SU-DHL-6 (cell line): ENCODE measurements around the gene FBP1.
"Not testable (repeated sequence)": the region's sequence is repeated elsewhere in the genome, so short reads cannot be mapped to it uniquely, and the experiment has no call there.

Experiments used
- H2AFZ ChIP-seq: fragments of 200-600 bp; sonication (generic); 2 replicates; pipeline ENCODE4 v1.6.1; 2014; ENCODE audit warnings: low read depth, mild to moderate bottlenecking, moderate library complexity, mixed read lengths, antibody characterized with exemption, low read length; ENCODE audit not compliant: severe bottlenecking
- H3F3A ChIP-seq: fragments of 200-600 bp; shearing (Covaris generic); 2 replicates; pipeline ENCODE4 v1.6.0; 2016; ENCODE audit warnings: antibody characterized with exemption, mild to moderate bottlenecking; ENCODE audit not compliant: insufficient read depth
- H3K27ac ChIP-seq: fragments of 200-600 bp; sonication (generic); 2 replicates; pipeline ENCODE4 v1.5.1; 2016; ENCODE audit warnings: low read depth, mild to moderate bottlenecking, low read length, moderate library complexity, mixed read lengths
- H3K27me3 ChIP-seq: fragments of 200-600 bp; sonication (generic), shearing (Covaris generic); 2 replicates; pipeline ENCODE4 v1.6.0; 2014; ENCODE audit warnings: mild to moderate bottlenecking, low read length
- H3K36me3 ChIP-seq: fragments of 200-600 bp; sonication (generic); 2 replicates; pipeline ENCODE4 v1.6.1; 2014; ENCODE audit warnings: mild to moderate bottlenecking, low read length, mixed read lengths
- H3K4me2 ChIP-seq: fragments of 300-600, 200-600 bp; shearing (Covaris generic), sonication (generic); 2 replicates; pipeline ENCODE4 v1.6.0; 2014; ENCODE audit warnings: low read length, low read depth, mild to moderate bottlenecking; ENCODE audit not compliant: poor library complexity, severe bottlenecking
- H3K4me3 ChIP-seq: fragments of 200-600 bp; sonication (generic); 2 replicates; pipeline ENCODE4 v1.5.1; 2014; ENCODE audit warnings: antibody characterized with exemption, low read length, mild to moderate bottlenecking, mixed read lengths; ENCODE audit not compliant: insufficient read depth, poor library complexity, severe bottlenecking
- H3K79me2 ChIP-seq: fragments of 200-600 bp; sonication (generic); 2 replicates; pipeline ENCODE4 v1.6.1; 2014; ENCODE audit warnings: mild to moderate bottlenecking, low read length, moderate library complexity; ENCODE audit not compliant: insufficient read depth
- H3K9ac ChIP-seq: fragments of 200-600 bp; sonication (generic); 2 replicates; pipeline ENCODE4 v1.7.0; 2014; ENCODE audit warnings: mild to moderate bottlenecking, low read length
- H3K9me2 ChIP-seq: fragments of 200-600 bp; sonication (generic); replicated peaks from 2 replicates; pipeline ENCODE4 v1.6.1; 2014; ENCODE audit warnings: low read length; ENCODE audit not compliant: insufficient read depth
- H3K9me3 ChIP-seq: fragments of 200-600 bp; sonication (generic); 2 replicates; pipeline ENCODE4 v1.6.1; 2014; ENCODE audit warnings: low read length, mixed read lengths; ENCODE audit not compliant: insufficient read depth
- H4K20me1 ChIP-seq: fragments of 200-600 bp; sonication (generic); 2 replicates; pipeline ENCODE4 v1.6.1; 2014; ENCODE audit warnings: low read depth, mild to moderate bottlenecking, antibody characterized with exemption, low read length, moderate library complexity, mixed read lengths
- EZH2phosphoT487 ChIP-seq: fragments of 200-600 bp; sonication (generic), shearing (Covaris generic); conservative IDR thresholded peaks from 2 replicates; pipeline ENCODE4 v1.6.1; 2018; ENCODE audit warnings: mild to moderate bottlenecking, antibody characterized with exemption, low read length, moderate library complexity, mixed read lengths
- TF ChIP-seq, protein P1 (sequence below): fragments of 200-600 bp; sonication (generic); IDR thresholded peaks from one replicate; pipeline ENCODE4 v1.5.1; 2017; ENCODE audit warnings: antibody characterized with exemption, mild to moderate bottlenecking, low read length, moderate library complexity; ENCODE audit not compliant: insufficient read depth, poor library complexity, severe bottlenecking

FBP1 gene

DNA sequence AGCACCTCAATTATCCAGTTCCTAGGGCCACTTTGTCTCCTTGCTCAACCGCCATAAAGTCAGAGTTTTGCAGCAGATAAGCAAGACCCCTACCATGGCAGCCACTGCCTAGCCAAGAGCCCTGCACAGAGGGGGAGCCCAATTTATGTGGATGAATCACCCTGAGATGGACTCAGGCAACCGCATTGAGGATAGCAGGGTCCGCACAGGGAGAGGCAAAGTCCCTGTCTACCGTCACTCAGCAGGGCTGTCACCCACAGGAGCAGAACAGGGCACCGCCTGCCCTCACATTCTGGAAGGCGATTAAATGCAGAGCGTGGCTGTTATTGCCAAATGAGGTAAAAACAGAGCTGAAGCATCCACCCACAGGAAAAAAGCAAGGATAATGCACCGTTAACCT is 47.4 kb downstream of the FBP1 start:
- H3K9ac ChIP-seq = no peak overlapping the region
- no peaks in the 10 kb centered on the region for H3F3A ChIP-seq
- H2AFZ ChIP-seq = no peak overlapping the region
- H3K36me3 ChIP-seq = no peaks in the 10 kb centered on the region
- H3K4me3 ChIP-seq = no peak overlapping the region
- no peak overlapping the region for H3K4me2 ChIP-seq
- H4K20me1 ChIP-seq = no peaks in the 10 kb centered on the region
- no peaks in the 10 kb centered on the region for H3K79me2 ChIP-seq
- H3K27me3 ChIP-seq = no peaks in the 10 kb centered on the region
- no peak overlapping the region for H3K27ac ChIP-seq
- no peaks in the 10 kb centered on the region for H3K9me2 ChIP-seq
- H3K9me3 ChIP-seq = no peaks in the 10 kb centered on the region
- no peak for TF ChIP-seq EZH2phosphoT487

DNA sequence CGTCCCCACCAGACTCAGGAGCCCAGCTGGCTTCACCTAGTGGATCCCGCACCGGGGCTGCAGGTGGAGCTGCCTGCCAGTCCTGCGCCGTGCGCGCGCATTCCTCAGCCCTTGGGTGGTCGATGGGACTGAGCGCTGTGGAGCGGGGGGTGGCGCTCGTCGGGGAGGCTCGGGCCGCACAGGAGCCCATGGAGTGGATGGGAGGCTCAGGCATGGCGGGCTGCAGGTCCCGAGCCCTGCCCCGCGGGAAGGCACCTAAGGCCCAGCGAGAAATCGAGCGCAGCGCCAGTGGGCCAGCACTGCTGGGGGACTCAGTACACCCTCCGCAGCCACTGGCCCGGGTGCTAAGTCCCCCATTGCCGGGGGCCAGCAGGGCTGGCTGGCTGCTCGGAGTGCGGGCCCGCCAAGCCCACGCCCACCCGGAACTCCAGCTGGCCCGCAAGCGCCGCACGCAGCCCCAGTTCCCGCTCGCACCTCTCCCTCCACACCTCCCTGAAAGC is 48.2 kb downstream of the FBP1 start:
- not testable (repeated sequence) for H3K9ac ChIP-seq, H3K27me3 ChIP-seq, H2AFZ ChIP-seq, H3K9me3 ChIP-seq, H3K4me2 ChIP-seq, H3K27ac ChIP-seq, H3F3A ChIP-seq, H3K36me3 ChIP-seq, H3K9me2 ChIP-seq, H4K20me1 ChIP-seq, H3K4me3 ChIP-seq, H3K79me2 ChIP-seq

- H3K36me3 ChIP-seq = no peaks in the 10 kb centered on the region
- H3K27ac ChIP-seq = no peak overlapping the region
- H4K20me1 ChIP-seq = no peaks in the 10 kb centered on the region
- H3K79me2 ChIP-seq = no peaks in the 10 kb centered on the region
- no peaks in the 10 kb centered on the region for H3K9me2 ChIP-seq
- no peak overlapping the region for H2AFZ ChIP-seq
- no peak overlapping the region for H3K4me3 ChIP-seq
- no peaks in the 10 kb centered on the region for H3K27me3 ChIP-seq
- H3K9me3 ChIP-seq = no peaks in the 10 kb centered on the region
- no peak overlapping the region for H3K4me2 ChIP-seq
- H3K9ac ChIP-seq = no peak overlapping the region
- no peaks in the 10 kb centered on the region for H3F3A ChIP-seq
- no peak for TF ChIP-seq EZH2phosphoT487
- TF ChIP-seq, protein P1, sequence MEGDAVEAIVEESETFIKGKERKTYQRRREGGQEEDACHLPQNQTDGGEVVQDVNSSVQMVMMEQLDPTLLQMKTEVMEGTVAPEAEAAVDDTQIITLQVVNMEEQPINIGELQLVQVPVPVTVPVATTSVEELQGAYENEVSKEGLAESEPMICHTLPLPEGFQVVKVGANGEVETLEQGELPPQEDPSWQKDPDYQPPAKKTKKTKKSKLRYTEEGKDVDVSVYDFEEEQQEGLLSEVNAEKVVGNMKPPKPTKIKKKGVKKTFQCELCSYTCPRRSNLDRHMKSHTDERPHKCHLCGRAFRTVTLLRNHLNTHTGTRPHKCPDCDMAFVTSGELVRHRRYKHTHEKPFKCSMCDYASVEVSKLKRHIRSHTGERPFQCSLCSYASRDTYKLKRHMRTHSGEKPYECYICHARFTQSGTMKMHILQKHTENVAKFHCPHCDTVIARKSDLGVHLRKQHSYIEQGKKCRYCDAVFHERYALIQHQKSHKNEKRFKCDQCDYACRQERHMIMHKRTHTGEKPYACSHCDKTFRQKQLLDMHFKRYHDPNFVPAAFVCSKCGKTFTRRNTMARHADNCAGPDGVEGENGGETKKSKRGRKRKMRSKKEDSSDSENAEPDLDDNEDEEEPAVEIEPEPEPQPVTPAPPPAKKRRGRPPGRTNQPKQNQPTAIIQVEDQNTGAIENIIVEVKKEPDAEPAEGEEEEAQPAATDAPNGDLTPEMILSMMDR = no peak
These were observed 50.6 kb downstream of the FBP1 start for GRCh38 chr9:94588681-94589080.

- no peaks in the 10 kb centered on the region for H3F3A ChIP-seq
- H3K9me3 ChIP-seq = no peaks in the 10 kb centered on the region
- no peaks in the 10 kb centered on the region for H3K36me3 ChIP-seq
- no peaks in the 10 kb centered on the region for H3K27me3 ChIP-seq
- H3K9ac ChIP-seq = no peak overlapping the region
- no peak overlapping the region for H3K4me3 ChIP-seq
- H3K4me2 ChIP-seq = no peak overlapping the region
- H2AFZ ChIP-seq = no peak overlapping the region
- no peaks in the 10 kb centered on the region for H4K20me1 ChIP-seq
- H3K79me2 ChIP-seq = no peaks in the 10 kb centered on the region
- no peaks in the 10 kb centered on the region for H3K9me2 ChIP-seq
- H3K27ac ChIP-seq = no peak overlapping the region
- no peak for TF ChIP-seq EZH2phosphoT487
- TF ChIP-seq, protein P1 = no peak
These were observed 52.5 kb downstream of the FBP1 start for GRCh38 chr9:94586814-94587213.
